Middle frontal gyrus (tissue), 1 donor: ENCODE data around the gene BCKDHA.
"Not testable (repeated sequence)": the region's sequence is repeated elsewhere in the genome, so short reads cannot be mapped to it uniquely, and the experiment has no call there.

Source experiments
- DNase-seq: peaks from one replicate; pipeline ENCODE4 v3.0.0-alpha.2; 2015; ENCODE audit warnings: low spot score; ENCODE audit errors: extremely low spot score

BCKDHA gene

GRCh38 chr19:41366089-41366488 lies 31.5 kb upstream of the BCKDHA start:
- no peak for DNase-seq

GRCh38 chr19:41367848-41368301 lies 29.7 kb upstream of the BCKDHA start:
- DNase-seq: no peak

GRCh38 chr19:41369769-41370168 lies 27.8 kb upstream of the BCKDHA start:
- no peak for DNase-seq

- DNase-seq: not testable (repeated sequence)
Observed at GRCh38 chr19:41371119-41371518, 26.5 kb upstream of the BCKDHA start.

GRCh38 chr19:41371541-41371940 lies 26.1 kb upstream of the BCKDHA start:
- no peak for DNase-seq

- no peak for DNase-seq
Observed at GRCh38 chr19:41372501-41372900, 25.1 kb upstream of the BCKDHA start.

- DNase-seq: peak; percentile 47
Observed at GRCh38 chr19:41373993-41374392, 23.6 kb upstream of the BCKDHA start.

- no peak for DNase-seq
Observed at GRCh38 chr19:41376241-41376997, 21.2 kb upstream of the BCKDHA start, which contains the start of gene TMEM91. Gene TMEM91 (plus strand): TSS chr19:41376533. CDS start chr19:41378310, 1,777 bp downstream.

- no peak for DNase-seq
Observed at GRCh38 chr19:41376998-41377365, 20.6 kb upstream of the BCKDHA start.

- no peak for DNase-seq
Observed at GRCh38 chr19:41377977-41378709, 19.5 kb upstream of the BCKDHA start.

- DNase-seq: not testable (repeated sequence)
Observed at GRCh38 chr19:41381536-41381935, 16.1 kb upstream of the BCKDHA start.

GRCh38 chr19:41384351-41384750 lies 13.3 kb upstream of the BCKDHA start:
- no peak for DNase-seq

GRCh38 chr19:41386442-41386841 lies 11.2 kb upstream of the BCKDHA start:
- DNase-seq: no peak

- DNase-seq: no peak
Observed at GRCh38 chr19:41391618-41392017, 6.0 kb upstream of the BCKDHA start.

GRCh38 chr19:41392775-41393174 lies 4.8 kb upstream of the BCKDHA start:
- no peak for DNase-seq

- DNase-seq: no peak
Observed at GRCh38 chr19:41395355-41395754, 2.3 kb upstream of the BCKDHA start.

- no peak for DNase-seq
Observed at GRCh38 chr19:41398050-41398418, 416 bp downstream of the BCKDHA start.

- no peak for DNase-seq
Observed at GRCh38 chr19:41398598-41398997, 980 bp downstream of the BCKDHA start.

GRCh38 chr19:41399091-41399490 lies 1.5 kb downstream of the BCKDHA start:
- DNase-seq: no peak

- DNase-seq: no peak
Observed at GRCh38 chr19:41399525-41399924, 1.9 kb downstream of the BCKDHA start.

GRCh38 chr19:41401483-41401882 lies 3.9 kb downstream of the BCKDHA start:
- DNase-seq: no peak

GRCh38 chr19:41402010-41402409 lies 4.4 kb downstream of the BCKDHA start:
- DNase-seq: no peak
